Chondrocyte (in vitro differentiated cells): ENCODE measurements around the gene PARP15. TPM values are rescaled to one million over a fixed set of nuclear protein-coding genes. Genes with fewer than 3 reads are reported as not detected.

Experiments used
- DNase-seq: peaks from one replicate; pipeline ENCODE4 v3.0.0; 2021; ENCODE audit warnings: mixed read lengths, low spot score
- H3K27ac Mint-ChIP-seq: one replicate; pipeline ENCODE4 v1.8.0; 2021; ENCODE audit warnings: mild to moderate bottlenecking, moderate library complexity, mixed read lengths; ENCODE audit not compliant: unreplicated experiment
- H3K27me3 Mint-ChIP-seq: 2 replicates; pipeline ENCODE4 v1.8.0; 2021; ENCODE audit warnings: low read depth, mixed read lengths
- H3K36me3 Mint-ChIP-seq: 2 replicates; pipeline ENCODE4 v1.8.0; 2021; ENCODE audit warnings: low read depth, mixed read lengths
- H3K4me1 Mint-ChIP-seq: 2 replicates; pipeline ENCODE4 v1.8.0; 2021; ENCODE audit warnings: low read depth, mild to moderate bottlenecking, mixed read lengths
- H3K4me3 Mint-ChIP-seq: one replicate; pipeline ENCODE4 v1.8.0; 2021; ENCODE audit warnings: mild to moderate bottlenecking, moderate library complexity, mixed read lengths; ENCODE audit not compliant: unreplicated experiment
- H3K9me3 Mint-ChIP-seq: 2 replicates; pipeline ENCODE4 v1.8.0; 2021; ENCODE audit warnings: low read depth, mixed read lengths
- CTCF ChIP-seq: fragments of 200-600 bp; sonication (generic); IDR thresholded peaks from 2 replicates; pipeline ENCODE4 v1.5.0; 2021; ENCODE audit warnings: antibody characterized with exemption, mild to moderate bottlenecking, moderate library complexity
- total RNA-seq: library from RNA; stranded (reverse); gene quantifications from 3 replicates; pipeline ENCODE4 v1.2.1, GENCODE V29; 2021

The PARP15 gene
- total RNA-seq, 1 donor from 2014 or later = not detected

DNA sequence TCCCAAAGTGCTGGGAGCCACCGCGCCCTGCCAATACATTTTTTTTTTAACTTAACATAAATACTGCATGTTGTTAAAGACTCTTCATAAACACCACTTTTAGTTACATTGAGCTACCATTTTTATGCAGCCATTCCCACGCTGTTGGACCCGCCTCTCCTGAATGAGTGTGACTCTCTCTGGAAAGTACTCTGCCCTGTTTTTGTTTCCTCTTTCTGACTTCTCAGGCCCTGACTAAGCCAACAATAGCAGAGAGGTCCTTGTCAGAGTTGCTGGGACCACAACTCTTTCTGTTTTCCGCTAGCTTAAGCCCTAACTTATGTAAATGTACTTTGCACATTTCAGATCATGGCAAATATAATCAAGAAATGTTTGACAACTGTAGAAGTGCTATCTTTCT lies 35.2 kb downstream of the PARP15 start:
- Mint-ChIP-seq H3K4me1 (peaks cover 10% of the 10 kb centered on the region), H3K36me3 (no peaks in the 10 kb centered on the region), H3K27me3 (peaks cover 3% of the 10 kb centered on the region), H3K27ac (no peak overlapping the region), H3K9me3 (peaks cover 6% of the 10 kb centered on the region), H3K4me3 (no peak overlapping the region)
- no peak for TF ChIP-seq CTCF
- no peak for DNase-seq

- no peak overlapping the region for H3K27ac Mint-ChIP-seq
- H3K4me3 Mint-ChIP-seq = no peak overlapping the region
- peaks cover 1% of the 10 kb centered on the region for H3K9me3 Mint-ChIP-seq
- H3K27me3 Mint-ChIP-seq = peaks cover 18% of the 10 kb centered on the region
- peaks cover 4% of the 10 kb centered on the region for H3K4me1 Mint-ChIP-seq
- DNase-seq = no peak
- no peaks in the 10 kb centered on the region for H3K36me3 Mint-ChIP-seq
- TF ChIP-seq CTCF = no peak
These were observed 37.9 kb downstream of the PARP15 start for GRCh38 chr3:122615303-122615702.

- no peak overlapping the region for H3K27ac Mint-ChIP-seq
- H3K4me3 Mint-ChIP-seq = no peak overlapping the region
- peaks cover 46% of the 10 kb centered on the region for H3K27me3 Mint-ChIP-seq
- no peak for TF ChIP-seq CTCF
- H3K4me1 Mint-ChIP-seq = no peaks in the 10 kb centered on the region
- H3K9me3 Mint-ChIP-seq = peaks cover 2% of the 10 kb centered on the region
- no peak for DNase-seq
- H3K36me3 Mint-ChIP-seq = no peaks in the 10 kb centered on the region
These were observed 41.2 kb downstream of the PARP15 start for GRCh38 chr3:122618614-122619013.

DNA sequence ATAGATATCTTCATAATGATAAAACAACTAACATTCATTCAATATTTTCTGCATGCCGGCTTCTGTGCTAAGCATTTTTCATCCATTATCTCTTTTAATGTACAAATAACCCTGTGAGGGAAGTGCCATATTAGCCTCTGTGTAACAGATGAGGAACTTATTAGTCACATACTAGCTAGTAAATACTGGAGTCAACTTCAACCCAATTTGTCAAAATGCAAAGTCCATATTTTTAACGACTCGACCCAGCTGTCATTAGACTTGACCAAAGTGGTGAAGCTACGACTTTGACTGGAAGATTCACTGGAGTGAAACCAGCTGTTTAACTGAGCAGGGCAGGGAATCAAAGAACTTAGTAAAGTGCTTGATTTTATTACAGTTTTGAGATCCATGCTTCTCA lies 41.6 kb downstream of the PARP15 start:
- Mint-ChIP-seq H3K4me1 (no peaks in the 10 kb centered on the region), H3K27me3 (peaks cover 49% of the 10 kb centered on the region), H3K4me3 (no peak overlapping the region), H3K9me3 (peaks cover 2% of the 10 kb centered on the region), H3K27ac (no peak overlapping the region), H3K36me3 (no peaks in the 10 kb centered on the region)
- DNase-seq = no peak
- TF ChIP-seq CTCF = no peak

- H3K9me3 Mint-ChIP-seq = peaks cover 2% of the 10 kb centered on the region
- H3K27me3 Mint-ChIP-seq = peaks cover 55% of the 10 kb centered on the region
- no peaks in the 10 kb centered on the region for H3K36me3 Mint-ChIP-seq
- no peak for DNase-seq
- H3K4me3 Mint-ChIP-seq = no peak overlapping the region
- no peak for TF ChIP-seq CTCF
- H3K27ac Mint-ChIP-seq = no peak overlapping the region
- H3K4me1 Mint-ChIP-seq = no peaks in the 10 kb centered on the region
These were observed 42.9 kb downstream of the PARP15 start for GRCh38 chr3:122620399-122620798.
